Erythroblast (primary cell): ENCODE results near the gene NEUROD2.

Experiments
- GATA1 ChIP-seq: IDR thresholded peaks from 2 replicates; pipeline ENCODE4 v1.6.1; 2011; ENCODE audit warnings: low read depth, mild to moderate bottlenecking, control low read depth, low read length, moderate library complexity
- POLR2A ChIP-seq: IDR thresholded peaks from 2 replicates; pipeline ENCODE4 v1.6.1; 2011; ENCODE audit warnings: mild to moderate bottlenecking, low read length

GRCh38 chr17:39562395-39562794 is 45.3 kb downstream of the NEUROD2 start:
- TF ChIP-seq POLR2A (no peak), GATA1 (no peak)
